Subcutaneous adipose tissue (tissue), 4 donors: ENCODE results near the gene KDM4C. TPM values are rescaled to one million over a fixed set of nuclear protein-coding genes. Genes with fewer than 3 reads are reported as not detected.

ENCODE experiments used
- CTCF ChIP-seq: fragments of 450-650 bp; IDR thresholded peaks from one replicate; pipeline ENCODE4 v1.5.1; 2016; ENCODE audit warnings: low read depth, mild to moderate bottlenecking, control low read depth, antibody characterized with exemption, moderate library complexity
- total RNA-seq, 4 donors: library from RNA; depleted of rRNA; stranded (reverse); fragments of >200 nt; gene quantifications; one replicate each; pipeline ENCODE4 v1.1.0, GENCODE V29; 2016

The KDM4C gene
- total RNA-seq, 4 donors from 2014 or later, result 31.6 to 37.2 (median 34.0) TPM

GRCh38 chr9:6852243-6852963, 94.6 kb downstream of the KDM4C start:
- TF ChIP-seq CTCF, result no peak

- TF ChIP-seq CTCF, result no peak
Measured at GRCh38 chr9:6855860-6856259, 98.1 kb downstream of the KDM4C start.

DNA sequence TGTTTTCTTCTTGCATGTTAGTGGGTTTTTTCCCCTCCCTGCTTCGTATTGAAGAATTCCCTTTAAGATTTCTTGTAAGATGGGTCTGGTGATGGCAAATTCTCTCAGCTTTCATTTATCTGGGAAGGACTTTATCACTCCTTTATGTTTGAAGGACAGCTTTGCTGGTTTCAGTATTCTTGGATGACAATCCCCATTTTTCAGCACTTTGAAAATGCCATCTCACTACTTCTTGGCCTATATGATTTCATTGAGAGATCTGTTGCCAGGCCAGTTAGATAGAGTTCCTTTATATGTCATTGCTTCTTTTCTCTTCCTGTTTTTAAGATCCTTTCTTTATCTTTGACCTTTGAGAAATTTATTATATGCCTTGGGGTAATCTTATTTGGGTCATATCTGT, 106.3 kb downstream of the KDM4C start:
- TF ChIP-seq CTCF, result no peak

DNA sequence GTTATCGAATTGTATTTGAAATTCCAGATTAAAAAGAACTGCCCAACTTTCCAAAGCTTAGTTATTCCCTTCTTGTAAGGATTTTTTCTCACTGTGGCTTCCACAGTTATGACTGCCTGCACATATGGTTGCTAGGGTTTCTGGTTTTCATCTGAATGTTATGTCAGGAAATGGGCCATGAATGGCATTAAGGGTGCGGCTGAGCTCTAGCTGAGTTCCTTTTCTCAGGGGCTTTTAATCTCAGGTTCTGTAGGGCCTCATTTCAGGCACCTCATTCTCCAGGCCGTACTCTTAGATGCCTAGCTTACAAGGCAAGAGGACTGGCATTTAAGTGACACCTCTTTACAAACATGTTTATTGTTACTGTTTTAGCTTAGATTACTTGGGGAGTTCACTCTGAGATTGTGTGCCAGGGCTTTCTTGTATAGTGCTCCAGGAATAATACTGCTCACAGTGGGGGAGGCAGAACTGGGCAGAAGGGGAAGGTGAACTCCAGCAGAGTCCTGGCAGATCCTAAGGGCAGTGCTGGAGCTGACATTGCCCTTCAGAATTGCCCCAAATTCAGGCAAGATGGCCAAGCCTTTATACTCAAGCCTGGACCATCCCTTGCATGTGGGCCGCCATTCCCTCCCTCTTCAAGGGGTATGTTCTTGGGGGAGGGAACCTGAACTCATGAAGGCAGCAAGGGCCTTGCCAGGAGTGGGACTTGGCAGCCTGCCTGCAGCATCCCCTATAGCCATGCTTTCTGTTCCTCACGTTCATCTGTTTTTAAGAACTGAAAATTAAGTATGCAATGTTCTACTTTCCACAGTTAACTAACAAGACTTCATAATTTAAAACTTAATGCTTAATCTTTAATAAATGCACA, 111.5 kb downstream of the KDM4C start:
- TF ChIP-seq CTCF, result no peak

- TF ChIP-seq CTCF, result no peak
Measured at GRCh38 chr9:6870149-6870548, 112.4 kb downstream of the KDM4C start.

DNA sequence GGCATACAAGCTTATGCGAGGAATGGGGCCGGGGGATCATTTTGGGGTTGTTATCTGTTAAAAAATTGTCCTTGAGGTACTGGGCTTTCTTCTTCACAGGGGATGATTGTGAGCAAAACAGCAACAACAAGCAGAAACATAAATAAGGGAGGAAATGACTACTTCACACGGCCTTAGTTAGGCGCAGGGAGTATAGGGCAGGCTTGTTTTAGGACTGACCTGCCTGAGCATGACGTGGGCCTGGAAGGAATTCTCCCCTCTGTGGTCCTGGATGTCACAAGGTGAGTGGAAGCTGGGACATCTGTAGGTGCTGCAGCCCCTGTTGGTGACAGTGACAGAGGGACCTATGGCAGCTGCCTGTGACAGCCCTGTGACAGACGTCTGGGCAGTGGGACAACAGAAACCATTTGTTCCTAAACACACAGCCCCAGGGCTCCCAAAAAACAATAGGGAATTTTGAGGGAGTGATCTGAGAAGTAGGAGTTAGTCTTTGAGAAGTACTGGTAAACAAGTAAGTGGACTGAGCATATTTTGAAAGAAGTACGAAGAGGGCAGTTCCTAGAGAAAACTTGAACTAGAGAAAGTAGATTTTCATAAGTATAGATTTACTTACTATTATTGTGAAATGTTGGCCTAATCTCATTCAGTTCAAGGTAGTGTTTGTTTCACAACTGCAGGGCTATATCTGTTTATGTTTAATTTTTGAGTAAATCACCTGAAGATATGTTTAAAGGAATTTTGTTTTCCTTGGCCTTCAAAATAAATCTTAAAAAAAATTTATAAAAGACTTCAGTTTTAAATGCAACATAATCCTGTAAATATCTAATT, 113.1 kb downstream of the KDM4C start:
- no peak for TF ChIP-seq CTCF
